ENCODE results near the gene RUNX3. TPM values are rescaled to one million over a fixed set of nuclear protein-coding genes. Genes with fewer than 3 reads are reported as not detected.

RUNX3 gene
- total RNA-seq, 1 experiment from 2014 or later, result 3.7 TPM

GRCh38 chr1:24935615-24936484, 5.8 kb upstream of the RUNX3 start:
- H4K20me1 ChIP-seq (ENCODE audit: low read length), result no peaks in the 10 kb centered on the region
- POLR2A ChIA-PET (ENCODE audit: unreplicated experiment), result no interaction called here
- no peaks in the 10 kb centered on the region for H3K79me2 ChIP-seq (ENCODE audit: low read length)
- no peaks in the 10 kb centered on the region for H3K36me3 ChIP-seq (ENCODE audit: low read depth, low read length)
- BruUV-seq (replicated peaks), result no TSS peak
- CTCF ChIA-PET, result no interaction called here
- no peaks in the 10 kb centered on the region for H3K4me1 ChIP-seq (ENCODE audit: insufficient read depth, low read length)
- intact Hi-C loops (cut with micrococcal nuclease), result no loop called here
- H3F3A ChIP-seq (ENCODE audit: low read length, unreplicated experiment), result no peaks in the 10 kb centered on the region
- H2AFZ ChIP-seq (ENCODE audit: low read length), result no peak overlapping the region
- H3K4me2 ChIP-seq (ENCODE audit: low read length), result no peak overlapping the region
- no peak for TF ChIP-seq CTCF (conservative IDR thresholded peaks at IDR 0.05; ENCODE audit: low read depth, low read length)
- TF ChIP-seq EZH2phosphoT487 (IDR thresholded peaks at IDR 0.05; ENCODE audit: borderline replicate concordance, low read length), result no peak
- no peak for TF ChIP-seq EZH2 (IDR thresholded peaks at IDR 0.05; ENCODE audit: low read length, unreplicated experiment)
- no peak overlapping the region for H3K9ac ChIP-seq (ENCODE audit: low read length)
- H3K9me2 ChIP-seq (replicated peaks; ENCODE audit: low read length), result no peaks in the 10 kb centered on the region
- ATAC-seq (no peak), DNase-seq (no peak)
- no peak overlapping the region for H3K4me3 ChIP-seq (ENCODE audit: low read length)
- peaks cover 16% of the 10 kb centered on the region for H3K27me3 ChIP-seq (ENCODE audit: low read length)
- no peak overlapping the region for H3K27ac ChIP-seq (ENCODE audit: low read length)
- H3K9me3 ChIP-seq (ENCODE audit: low read length), result no peaks in the 10 kb centered on the region

- Histone ChIP-seq H3K27ac (ENCODE audit: low read length) (no peak overlapping the region), H3F3A (ENCODE audit: low read length, unreplicated experiment) (no peaks in the 10 kb centered on the region), H3K36me3 (ENCODE audit: low read depth, low read length) (no peaks in the 10 kb centered on the region), H3K4me1 (ENCODE audit: insufficient read depth, low read length) (no peaks in the 10 kb centered on the region), H3K27me3 (ENCODE audit: low read length) (peaks cover 22% of the 10 kb centered on the region), H3K4me2 (ENCODE audit: low read length) (no peak overlapping the region), H3K4me3 (ENCODE audit: low read length) (no peak overlapping the region), H3K9me2 (replicated peaks; ENCODE audit: low read length) (no peaks in the 10 kb centered on the region), H3K79me2 (ENCODE audit: low read length) (no peaks in the 10 kb centered on the region), H3K9me3 (ENCODE audit: low read length) (no peaks in the 10 kb centered on the region), H2AFZ (ENCODE audit: low read length) (no peak overlapping the region), H4K20me1 (ENCODE audit: low read length) (no peaks in the 10 kb centered on the region), H3K9ac (ENCODE audit: low read length) (no peak overlapping the region)
- TF ChIP-seq EZH2phosphoT487 (IDR thresholded peaks at IDR 0.05; ENCODE audit: borderline replicate concordance, low read length), result no peak
- TF ChIP-seq CTCF (conservative IDR thresholded peaks at IDR 0.05; ENCODE audit: low read depth, low read length), result no peak
- ChIA-PET POLR2A (ENCODE audit: unreplicated experiment) (no interaction called here), CTCF (interaction anchor here (1.0 kb wide), 1 partner anchor 53 kb away, joined by 3 read pairs; no protein-coding TSS in a partner anchor)
- BruUV-seq (replicated peaks), result no TSS peak
- DNase-seq, result no peak
- intact Hi-C loops (cut with micrococcal nuclease), result no loop called here
- no peak for ATAC-seq
These were observed 5.1 kb upstream of the RUNX3 start for GRCh38 chr1:24935196-24935526.
